KBM-7 (cell line): Measurements from ENCODE around the gene TEX36.
"Not testable (repeated sequence)": the region's sequence is repeated elsewhere in the genome, so short reads cannot be mapped to it uniquely, and the experiment has no call there.

Experiments used
- DNase-seq: peaks from one replicate; pipeline ENCODE4 v3.0.0-alpha.2; 2015
- in situ Hi-C: fragments of 300-500 bp; cut with MboI; formaldehyde crosslinking; loops from 2 replicates; pipeline ENCODE4 v1.14.3; 2020; ENCODE audit warnings: low sequenced_read_pairs, low pct_unique_long_range_greater_than_20kb, mixed read lengths

The TEX36 gene

DNA sequence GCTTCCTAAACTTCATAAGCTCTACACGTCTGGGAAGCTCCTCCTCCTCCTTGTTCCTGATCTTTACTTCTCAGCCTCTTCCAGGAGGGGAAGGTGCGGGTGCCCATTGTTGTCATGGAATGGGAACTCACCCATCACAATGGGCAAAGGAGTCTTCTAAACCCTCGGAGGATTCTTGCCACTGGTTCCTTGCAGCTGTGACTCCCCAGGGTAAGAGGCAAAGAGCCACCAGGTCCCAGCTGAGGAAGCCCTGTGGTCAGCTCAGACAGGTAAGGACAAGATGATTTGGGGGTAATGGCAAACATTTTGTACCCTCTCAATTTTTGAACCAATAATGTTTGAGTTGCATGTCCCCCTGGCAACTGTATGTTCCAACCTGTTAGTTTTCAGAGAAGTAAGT is at the start of gene TEX36:
TSS of gene TEX36 (minus strand) at position 101 of the 400 bp plus-strand sequence. CDS start 174 bp downstream, outside the sequence.
- DNase-seq, result no peak
- in situ Hi-C loops, result no loop called here

DNA sequence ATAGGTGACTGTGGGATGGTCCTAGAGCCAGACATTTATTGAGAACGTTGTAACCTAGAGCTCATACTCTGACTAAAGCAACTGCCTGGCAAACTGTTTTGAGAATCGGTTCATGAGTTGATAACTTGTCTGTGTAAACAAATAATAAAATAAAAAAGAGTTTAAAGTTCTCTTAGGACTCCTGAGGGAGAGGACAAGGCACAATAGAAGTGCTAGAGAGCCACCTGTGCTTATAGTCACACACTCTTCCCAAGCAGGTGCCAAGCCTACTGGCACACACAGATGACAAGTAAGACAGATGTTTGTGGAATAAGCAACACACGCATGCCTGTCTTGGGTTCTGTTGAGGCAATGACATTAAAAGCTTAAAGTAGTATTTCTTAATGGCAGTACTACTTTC is 44.5 kb upstream of the TEX36 start:
- in situ Hi-C loops, result no loop called here
- no peak for DNase-seq

- in situ Hi-C loops, result no loop called here
Measured at GRCh38 chr10:125726914-125727313, 44.0 kb upstream of the TEX36 start.

GRCh38 chr10:125722811-125723210 is 39.8 kb upstream of the TEX36 start:
- no peak for DNase-seq
- in situ Hi-C loops, result no loop called here

More at GRCh38 chr10:125726914-125727313, 44.0 kb upstream of the TEX36 start:
- DNase-seq, result no peak

GRCh38 chr10:125721035-125721434 is 38.1 kb upstream of the TEX36 start:
- DNase-seq, result no peak
- in situ Hi-C loops, result no loop called here

GRCh38 chr10:125720002-125720382 is 37.0 kb upstream of the TEX36 start:
- in situ Hi-C loops, result no loop called here
- no peak for DNase-seq

DNA sequence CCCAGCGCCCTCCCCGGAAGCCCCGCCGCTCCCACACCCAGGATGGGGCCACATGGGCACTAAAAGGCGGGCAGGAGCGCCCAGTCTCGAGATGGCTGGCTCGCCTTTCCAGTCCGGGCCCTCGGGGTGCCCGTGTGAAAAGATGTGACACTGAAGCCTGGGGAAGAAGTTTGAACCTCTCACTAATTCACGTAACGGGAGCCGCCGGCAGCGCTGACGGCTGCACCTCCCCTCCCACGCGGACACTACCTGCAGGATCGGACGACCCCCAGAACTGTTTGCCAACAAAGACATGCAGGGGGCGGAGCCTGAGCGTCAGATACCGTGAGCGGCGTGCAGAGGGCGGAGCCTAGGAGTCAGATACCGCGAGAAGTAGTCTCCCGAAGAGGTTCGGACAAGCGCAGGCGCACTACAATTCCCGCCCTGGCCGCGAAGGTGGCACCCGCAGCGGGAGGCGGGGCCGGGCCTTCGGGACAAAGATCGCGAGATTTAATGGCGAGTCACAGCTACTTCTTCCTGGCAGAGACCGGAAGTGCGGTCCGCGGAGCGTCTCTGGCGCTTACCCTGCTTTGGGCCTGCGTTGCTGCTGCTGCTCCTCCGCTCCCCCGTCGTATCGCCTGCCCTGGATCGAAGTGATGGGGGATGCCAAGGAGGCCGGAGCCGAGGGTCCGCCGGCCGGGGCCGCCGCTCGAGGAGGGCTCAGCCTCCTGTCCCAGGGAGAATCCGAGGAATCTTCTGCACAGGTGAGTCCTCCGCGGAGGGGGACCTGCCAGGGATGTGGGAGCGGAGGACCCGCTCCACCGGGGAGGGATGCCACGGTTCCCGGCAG is 36.4 kb upstream of the TEX36 start, which contains the start of gene EDRF1:
TSS of gene EDRF1 (plus strand) at position 537 of the 829 bp plus-strand sequence. CDS start at position 636, 99 bp downstream.
- DNase-seq, result peak; percentile 98
- in situ Hi-C loops, result no loop called here

DNA sequence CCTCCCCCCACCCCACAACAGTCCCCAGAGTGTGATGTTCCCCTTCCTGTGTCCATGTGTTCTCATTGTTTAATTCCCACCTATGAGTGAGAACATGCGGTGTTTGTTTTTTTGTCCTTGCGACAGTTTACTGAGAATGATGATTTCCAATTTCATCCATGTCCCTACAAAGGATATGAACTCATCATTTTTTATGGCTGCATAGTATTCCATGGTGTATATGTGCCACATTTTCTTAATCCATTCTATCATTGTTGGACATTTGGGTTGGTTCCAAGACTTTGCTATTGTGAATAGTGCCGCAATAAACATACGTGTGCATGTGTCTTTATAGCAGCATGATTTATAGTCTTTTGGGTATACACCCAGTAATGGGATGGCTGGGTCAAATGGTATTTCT is 31.8 kb upstream of the TEX36 start:
- DNase-seq, in situ Hi-C loops: not testable (repeated sequence)

- in situ Hi-C loops, result no loop called here
- DNase-seq, result no peak
Measured at GRCh38 chr10:125711110-125711750, 28.3 kb upstream of the TEX36 start.

- no peak for DNase-seq
- in situ Hi-C loops, result no loop called here
Measured at GRCh38 chr10:125709553-125710474, 26.9 kb upstream of the TEX36 start.

GRCh38 chr10:125708971-125709503 is 26.1 kb upstream of the TEX36 start:
- no peak for DNase-seq
- in situ Hi-C loops, result no loop called here

DNA sequence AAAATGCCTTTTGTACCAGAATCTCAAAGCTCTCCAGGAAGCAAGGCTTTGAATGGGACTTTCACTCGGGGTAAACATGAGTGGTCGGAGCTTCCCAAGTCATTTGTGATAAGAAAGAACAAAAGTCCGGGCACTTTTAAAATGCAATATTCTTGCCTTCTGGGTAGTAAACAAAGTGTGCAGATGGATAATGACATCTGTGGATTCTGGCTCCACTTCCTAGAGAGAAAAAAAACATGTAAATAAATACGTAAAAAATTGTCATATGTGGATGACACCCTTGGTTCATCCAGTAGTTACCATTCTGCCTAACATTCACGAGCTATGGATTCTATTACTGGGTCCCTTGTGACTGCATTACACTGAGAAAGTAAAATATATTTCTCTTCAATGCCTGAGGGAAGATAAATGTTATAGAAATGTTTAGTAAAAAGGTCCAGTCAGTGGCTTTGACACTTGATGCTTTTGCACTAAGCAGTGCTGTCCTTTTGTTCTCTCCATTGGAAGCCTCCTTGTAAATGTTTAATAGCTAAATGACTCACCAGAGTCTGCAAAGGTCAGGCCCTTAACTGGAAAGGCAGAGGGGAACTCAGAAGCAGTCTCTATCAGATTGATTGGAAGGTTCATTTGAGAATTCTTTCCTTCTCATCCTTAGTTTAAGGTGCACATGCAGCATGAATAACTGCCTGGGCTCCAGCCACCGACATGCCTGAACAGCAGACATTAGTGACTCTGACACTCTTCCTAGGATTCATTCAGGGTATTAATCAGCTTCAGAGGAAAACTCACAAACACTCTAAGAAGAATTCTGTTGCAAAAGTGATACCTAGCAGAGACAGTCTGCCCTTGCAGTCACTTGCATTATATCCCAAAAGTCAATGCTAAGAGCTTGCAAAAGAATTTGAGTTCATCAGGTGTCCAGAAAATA is 24.8 kb upstream of the TEX36 start:
- in situ Hi-C loops, result no loop called here
- no peak for DNase-seq

- no peak for DNase-seq
- in situ Hi-C loops, result no loop called here
Measured at GRCh38 chr10:125700355-125700911, 17.5 kb upstream of the TEX36 start.

DNA sequence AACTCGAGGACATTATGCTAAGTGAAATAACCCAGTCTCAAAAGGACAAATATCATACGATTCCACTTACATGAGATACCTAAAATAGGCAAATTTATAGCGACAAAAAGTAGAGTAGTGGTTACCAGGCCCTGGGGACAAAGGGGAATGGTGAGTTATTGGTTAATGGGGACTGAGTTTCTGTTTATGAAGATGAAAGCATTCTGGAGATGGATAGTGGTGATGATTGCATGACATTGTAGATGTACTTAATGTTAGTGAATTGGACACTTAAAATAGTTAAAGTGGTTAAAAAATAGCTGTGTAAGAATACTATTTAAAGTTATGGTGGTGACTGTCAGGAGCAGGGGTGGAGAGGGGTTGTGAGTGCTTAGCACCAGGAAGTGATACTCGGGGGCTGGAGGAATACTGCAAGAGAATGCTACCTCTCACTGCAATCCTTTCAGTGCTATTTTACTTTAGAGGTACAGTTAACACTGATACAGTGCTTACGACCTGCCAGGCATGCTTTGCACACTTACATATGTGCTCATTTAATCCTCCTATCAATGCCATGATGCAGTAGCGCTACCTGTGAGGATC is 16.7 kb upstream of the TEX36 start:
- in situ Hi-C loops, result no loop called here
- no peak for DNase-seq

- DNase-seq, result no peak
- in situ Hi-C loops, result no loop called here
Measured at GRCh38 chr10:125698481-125698998, 15.6 kb upstream of the TEX36 start.

DNA sequence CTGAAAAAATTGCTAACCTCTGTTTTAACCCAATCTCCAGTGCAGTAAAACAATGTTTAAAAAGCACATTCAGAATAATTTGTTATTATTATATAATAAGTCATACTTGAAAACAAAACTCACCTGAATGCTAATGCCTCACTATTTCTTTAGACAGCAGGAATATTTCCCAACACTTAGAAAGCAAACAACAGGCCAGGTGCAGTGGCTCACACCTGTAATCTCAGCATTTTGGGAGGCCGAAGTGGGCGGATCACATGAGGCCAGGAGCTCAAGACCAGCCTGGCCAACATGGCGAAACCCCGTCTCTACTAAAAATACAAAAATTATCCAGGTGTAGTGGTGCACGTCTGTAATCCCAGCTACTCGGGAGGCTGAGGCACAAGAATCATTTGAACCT is 13.9 kb upstream of the TEX36 start:
- DNase-seq, in situ Hi-C loops: not testable (repeated sequence)

DNA sequence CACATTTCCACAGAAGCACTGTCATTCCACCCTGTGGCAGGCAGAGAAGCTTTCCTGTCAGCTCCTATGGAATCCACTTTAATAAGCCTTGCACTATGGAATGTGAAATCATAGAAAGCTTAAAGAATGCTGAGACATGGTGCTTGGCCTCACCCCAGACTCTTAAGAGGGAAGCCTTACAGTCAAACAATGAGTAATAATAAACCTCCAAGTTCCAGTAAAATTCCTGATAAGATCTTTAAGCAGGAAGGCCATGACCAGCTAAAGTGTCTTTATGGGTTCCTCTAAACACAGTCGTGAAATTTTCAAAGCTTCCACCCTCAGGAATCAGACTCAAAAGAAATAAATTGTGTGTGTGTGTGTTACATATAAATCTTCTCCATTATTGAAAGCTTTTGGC is 11.9 kb upstream of the TEX36 start:
- in situ Hi-C loops, result no loop called here
- DNase-seq, result no peak

- in situ Hi-C loops, result no loop called here
Measured at GRCh38 chr10:125693524-125693847, 10.5 kb upstream of the TEX36 start.

More at GRCh38 chr10:125693524-125693847, 10.5 kb upstream of the TEX36 start:
- no peak for DNase-seq
